HCT116 (cell line): ENCODE data around the gene ENPP6. TPM values are rescaled to one million over a fixed set of nuclear protein-coding genes. Genes with fewer than 3 reads are reported as not detected.

Experiments
- ATAC-seq: fragments of 200-7000 bp; cut with Tn5 transposase; 2 replicates; pipeline ENCODE4 v1.9.1; 2020; ENCODE audit warnings: mild to moderate bottlenecking, moderate library complexity
- BruUV-seq: library from RNA; stranded (reverse); fragments of 400-500 nt; replicated peaks from 2 replicates; lab custom pipeline; 2021; lab: Mats Ljungman, UMichigan
- CTCF ChIA-PET: fragments of 300-600 bp; sonication (Branson Sonifier 250); formaldehyde crosslinking; loops from one replicate; lab custom pipeline; 2021; ENCODE audit warnings: antibody characterized with exemption; lab: Charles Lee
- POLR2A ChIA-PET: fragments of 300-600, 350-600 bp; sonication (Branson Sonifier 250); formaldehyde crosslinking; loops from one replicate; lab custom pipeline; 2021; ENCODE audit warnings: antibody characterized with exemption; lab: Charles Lee
- RAD21 ChIA-PET, 2 experiments: fragments of 300-600 bp; sonication (Branson Sonifier 250); formaldehyde crosslinking; loops; one replicate each; lab custom pipeline; 2023; ENCODE audit warnings: low total read pairs in 2 of 2; ENCODE audit not compliant: uncharacterized antibody in 2 of 2, unreplicated experiment in 2 of 2, low non-redundant PET in 1 of 2; lab: Charles Lee
- DNase-seq: peaks from one replicate; pipeline ENCODE4 v3.0.0-alpha.2; 2010; ENCODE audit warnings: low read depth, low spot score
- H2AFZ ChIP-seq: fragments of 200-600 bp; shearing (Covaris generic), sonication (generic); 2 replicates; pipeline ENCODE4 v1.6.1; 2017; ENCODE audit warnings: low read depth, mixed run types, mixed read lengths, antibody characterized with exemption, low read length; ENCODE audit not compliant: poor library complexity, severe bottlenecking
- H3K27ac ChIP-seq: 2 replicates; pipeline ENCODE4 v1.5.1; 2012; ENCODE audit warnings: low read depth, low read length
- H3K27me3 ChIP-seq: fragments of 200-600 bp; sonication (generic); 2 replicates; pipeline ENCODE4 v1.6.1; 2016; ENCODE audit warnings: mixed run types, low read length, mixed read lengths; ENCODE audit not compliant: insufficient read depth
- H3K36me3 ChIP-seq, 2 experiments: fragments of 200-500 bp in 1 of 2; fragments of 200-600 bp in 1 of 2; sonication (Bioruptor generic) in 1 of 2; sonication (generic) in 1 of 2; 2 replicates each; pipeline versions ENCODE4 v1.5.1 to v1.6.1; 2014 to 2016; ENCODE audit warnings: low read length in 2 of 2, inconsistent platforms in 1 of 2, mixed read lengths in 1 of 2, mixed run types in 1 of 2; ENCODE audit not compliant: insufficient read depth in 2 of 2, control insufficient read depth in 1 of 2
- H3K4me1 ChIP-seq, 2 experiments: fragments of 200-600 bp in 1 of 2; sonication (generic) in 1 of 2; 2 replicates each; pipeline versions ENCODE4 v1.5.1 to v1.6.1; 2012 to 2017; ENCODE audit warnings: low read length in 2 of 2, inconsistent platforms in 1 of 2, mild to moderate bottlenecking in 1 of 2, mixed read lengths in 1 of 2, mixed run types in 1 of 2, moderate library complexity in 1 of 2; ENCODE audit not compliant: insufficient read depth in 2 of 2, control insufficient read depth in 1 of 2
- H3K4me2 ChIP-seq: fragments of 200-600 bp; sonication (generic); 2 replicates; pipeline ENCODE4 v1.6.1; 2017; ENCODE audit warnings: mixed run types, low read length, mixed read lengths
- H3K4me3 ChIP-seq, 2 experiments: fragments of 200-600 bp in 1 of 2; sonication (generic) in 1 of 2; replicated peaks in 1 of 2; 2 replicates each; pipeline ENCODE4 v1.5.1; 2011 to 2016; ENCODE audit warnings: low read length in 2 of 2, control low read depth in 1 of 2, low read depth in 1 of 2, mild to moderate bottlenecking in 1 of 2, mixed read lengths in 1 of 2, mixed run types in 1 of 2
- H3K79me2 ChIP-seq: fragments of 200-600 bp; sonication (generic); 2 replicates; pipeline ENCODE4 v1.6.1; 2017; ENCODE audit warnings: mild to moderate bottlenecking, mixed run types, low read length, moderate library complexity, mixed read lengths; ENCODE audit not compliant: insufficient read depth
- H3K9ac ChIP-seq: fragments of 200-600 bp; sonication (generic); 2 replicates; pipeline ENCODE4 v1.6.1; 2016; ENCODE audit warnings: low read length, mixed read lengths
- H3K9me2 ChIP-seq: fragments of 200-600 bp; sonication (generic), shearing (Covaris generic); 2 replicates; pipeline ENCODE4 v1.6.1; 2017; ENCODE audit warnings: mixed run types, mild to moderate bottlenecking, moderate library complexity; ENCODE audit not compliant: insufficient read depth
- H3K9me3 ChIP-seq, 2 experiments: fragments of 200-500 bp in 1 of 2; fragments of 200-600 bp in 1 of 2; sonication (Bioruptor generic) in 1 of 2; sonication (generic) in 1 of 2; 2 replicates each; pipeline ENCODE4 v1.6.1; 2014 to 2017; ENCODE audit warnings: low read length in 2 of 2, mixed read lengths in 2 of 2, inconsistent platforms in 1 of 2, low read depth in 1 of 2, mild to moderate bottlenecking in 1 of 2, mixed run types in 1 of 2, moderate library complexity in 1 of 2; ENCODE audit not compliant: control insufficient read depth in 1 of 2, insufficient read depth in 1 of 2
- H4K20me1 ChIP-seq: fragments of 200-600 bp; sonication (generic), shearing (Covaris generic); 2 replicates; pipeline ENCODE4 v1.6.1; 2017; ENCODE audit warnings: mixed run types, mild to moderate bottlenecking, moderate library complexity; ENCODE audit not compliant: insufficient read depth
- CTCF ChIP-seq, 3 experiments: fragments of 200-600 bp in 1 of 3; sonication (generic) in 1 of 3; IDR thresholded peaks in 2 of 3; conservative IDR thresholded peaks in 1 of 3; 2 replicates each; pipeline ENCODE4 v1.5.1; 2012 to 2017; ENCODE audit warnings: low read depth in 2 of 3, low read length in 2 of 3, antibody characterized with exemption in 1 of 3, borderline replicate concordance in 1 of 3, control low read depth in 1 of 3, mild to moderate bottlenecking in 1 of 3, mixed read lengths in 1 of 3, mixed run types in 1 of 3, moderate library complexity in 1 of 3; ENCODE audit not compliant: insufficient read depth in 1 of 3
- EGR1 ChIP-seq: IDR thresholded peaks from 2 replicates; pipeline ENCODE4 v1.6.1; 2012; ENCODE audit warnings: low read depth
- EZH2 ChIP-seq: fragments of 200-600 bp; sonication (generic); IDR thresholded peaks from 2 replicates; pipeline ENCODE4 v1.6.1; 2017; ENCODE audit warnings: antibody characterized with exemption, mixed run types
- FOSL1 ChIP-seq: IDR thresholded peaks from 2 replicates; pipeline ENCODE4 v1.6.1; 2012; ENCODE audit warnings: low read depth
- JUND ChIP-seq: IDR thresholded peaks from 2 replicates; pipeline ENCODE4 v1.6.1; 2012
- POLR2A ChIP-seq: IDR thresholded peaks from 2 replicates; pipeline ENCODE4 v1.7.0; 2011; ENCODE audit warnings: borderline replicate concordance; ENCODE audit not compliant: insufficient read depth, insufficient read length; ENCODE audit errors: extremely low read depth
- POLR2AphosphoS5 ChIP-seq: IDR thresholded peaks from 2 replicates; pipeline ENCODE4 v1.6.1; 2011; ENCODE audit warnings: mild to moderate bottlenecking, low read depth, low read length, moderate library complexity
- RAD21 ChIP-seq: IDR thresholded peaks from 2 replicates; pipeline ENCODE4 v1.6.1; 2012; ENCODE audit warnings: low read depth, mild to moderate bottlenecking
- SIN3A ChIP-seq: IDR thresholded peaks from 2 replicates; pipeline ENCODE4 v1.6.1; 2012; ENCODE audit warnings: low read depth
- SRF ChIP-seq: IDR thresholded peaks from 2 replicates; pipeline ENCODE4 v1.6.1; 2012; ENCODE audit warnings: low read depth
- TCF7L2 ChIP-seq: IDR thresholded peaks from 2 replicates; pipeline ENCODE4 v1.7.0; 2011; ENCODE audit warnings: borderline replicate concordance, inconsistent platforms; ENCODE audit not compliant: insufficient read depth, insufficient read length; ENCODE audit errors: extremely low read depth
- ZBTB33 ChIP-seq: IDR thresholded peaks from 2 replicates; pipeline ENCODE4 v1.6.1; 2011; ENCODE audit warnings: mild to moderate bottlenecking, low read length, moderate library complexity; ENCODE audit not compliant: insufficient replicate concordance; ENCODE audit errors: extremely low read depth
- intact Hi-C: fragments of 100-400 bp; cut with micrococcal nuclease; formaldehyde crosslinking; loops from 2 replicates; pipeline ENCODE4 v1.10.0; 2022
- total RNA-seq: library from RNA; stranded (reverse); gene quantifications from one replicate; pipeline ENCODE4 v1.2.1, GENCODE V29; 2021; ENCODE audit not compliant: unreplicated experiment

Gene ENPP6
- total RNA-seq, 1 experiment from 2014 or later, result not detected

- no peaks in the 10 kb centered on the region for H3K36me3 ChIP-seq
- DNase-seq (no peak), ATAC-seq (no peak)
- no TSS peak for BruUV-seq
- H2AFZ ChIP-seq, result no peak overlapping the region
- ChIA-PET CTCF (no interaction called here), POLR2A (no interaction called here)
- H3K9me3 ChIP-seq, result no peaks in the 10 kb centered on the region
- no peaks in the 10 kb centered on the region for H3K9me2 ChIP-seq
- H3K4me2 ChIP-seq, result no peak overlapping the region
- H3K4me3 ChIP-seq, result no peak overlapping the region
- no peaks in the 10 kb centered on the region for H3K4me1 ChIP-seq
- no peak overlapping the region for H3K27ac ChIP-seq
- no peaks in the 10 kb centered on the region for H3K27me3 ChIP-seq
- H3K79me2 ChIP-seq, result no peaks in the 10 kb centered on the region
- intact Hi-C loops, result no loop called here
- no peak overlapping the region for H3K9ac ChIP-seq
- TF ChIP-seq POLR2A (no peak), JUND (no peak), TCF7L2 (no peak), FOSL1 (no peak)
- TF ChIP-seq, all 23 proteins: peak for 0
- RAD21 ChIA-PET, result no interaction called here
- H4K20me1 ChIP-seq, result no peaks in the 10 kb centered on the region
These were observed 69.6 kb downstream of the ENPP6 start for GRCh38 chr4:184147858-184148737.

GRCh38 chr4:184146951-184147350 is 70.7 kb downstream of the ENPP6 start:
- POLR2A ChIA-PET, result no interaction called here
- ATAC-seq, result no peak
- no peaks in the 10 kb centered on the region for H3K9me2 ChIP-seq
- no peaks in the 10 kb centered on the region for H3K9me3 ChIP-seq
- H3K27ac ChIP-seq, result no peak overlapping the region
- no peak overlapping the region for H3K9ac ChIP-seq
- no peak for DNase-seq
- no peaks in the 10 kb centered on the region for H3K36me3 ChIP-seq
- H3K79me2 ChIP-seq, result no peaks in the 10 kb centered on the region
- BruUV-seq, result no TSS peak
- TF ChIP-seq RAD21 (no peak), SRF (no peak), EGR1 (no peak), POLR2AphosphoS5 (no peak), EZH2 (no peak), POLR2A (no peak), ZBTB33 (no peak), JUND (no peak), CTCF (IDR thresholded peaks at IDR 0.05 in 2 of 3, conservative IDR thresholded peaks at IDR 0.05 in 1 of 3; ENCODE audit: borderline replicate concordance in 1 of 3, insufficient read depth in 1 of 3, low read depth in 2 of 3, low read length in 2 of 3) (no peak), SIN3A (no peak)
- TF ChIP-seq, all 23 proteins: peak for 0
- no peaks in the 10 kb centered on the region for H3K27me3 ChIP-seq
- ChIA-PET CTCF (no interaction called here), RAD21 (no interaction called here)
- no peak overlapping the region for H2AFZ ChIP-seq
- intact Hi-C loops, result no loop called here
- H3K4me1 ChIP-seq, result no peaks in the 10 kb centered on the region
- H4K20me1 ChIP-seq, result no peaks in the 10 kb centered on the region
- no peak overlapping the region for H3K4me2 ChIP-seq
- no peak overlapping the region for H3K4me3 ChIP-seq
